Mucosa of rectum (tissue), 2 donors: ENCODE data around the gene SCRT2.

Experiments
- H3K27ac ChIP-seq, 2 donors: one replicate each; pipeline ENCODE4 v1.7.0; 2013; ENCODE audit warnings: inconsistent platforms in 2 of 2, low read depth in 2 of 2, low read length in 2 of 2
- H3K27me3 ChIP-seq, 2 donors: one replicate each; pipeline ENCODE4 v1.7.0; 2013; ENCODE audit warnings: low read length in 2 of 2; ENCODE audit not compliant: control insufficient read depth in 2 of 2, insufficient read depth in 2 of 2
- H3K36me3 ChIP-seq, 2 donors: one replicate each; pipeline ENCODE4 v1.7.0; 2013; ENCODE audit warnings: low read length in 2 of 2; ENCODE audit not compliant: control insufficient read depth in 2 of 2, insufficient read depth in 2 of 2
- H3K4me1 ChIP-seq, 2 donors: one replicate each; pipeline ENCODE4 v1.7.0; 2013; ENCODE audit warnings: low read length in 2 of 2, mild to moderate bottlenecking in 1 of 2; ENCODE audit not compliant: control insufficient read depth in 2 of 2, insufficient read depth in 2 of 2
- H3K4me3 ChIP-seq, 2 donors: one replicate each; pipeline ENCODE4 v1.7.0; 2013; ENCODE audit warnings: low read length in 2 of 2
- H3K9ac ChIP-seq, 2 donors: one replicate each; pipeline ENCODE4 v1.7.0; 2013; ENCODE audit warnings: low read length in 2 of 2, low read depth in 1 of 2, mild to moderate bottlenecking in 1 of 2
- H3K9me3 ChIP-seq, 2 donors: one replicate each; pipeline ENCODE4 v1.7.0; 2013; ENCODE audit warnings: low read length in 2 of 2; ENCODE audit not compliant: control insufficient read depth in 2 of 2
- donor health status: healthy.
- donor health status: Normal muscosa, but diverticular disease.

The SCRT2 gene

GRCh38 chr20:711576-711975, 36.0 kb upstream of the SCRT2 start:
- Histone ChIP-seq H3K9me3 (no peaks in the 10 kb centered on the region), H3K36me3 (no peaks in the 10 kb centered on the region), H3K27me3 (peaks cover 9 to 23% of the 10 kb centered on the region in 2 donors), H3K9ac (no peak overlapping the region), H3K4me1 (no peaks in the 10 kb centered on the region), H3K27ac (no peak overlapping the region), H3K4me3 (no peak overlapping the region)

GRCh38 chr20:710780-711450, 35.3 kb upstream of the SCRT2 start:
- no peaks in the 10 kb centered on the region for H3K4me1 ChIP-seq
- H3K9me3 ChIP-seq: no peaks in the 10 kb centered on the region
- no peak overlapping the region for H3K27ac ChIP-seq
- H3K36me3 ChIP-seq: no peaks in the 10 kb centered on the region
- H3K9ac ChIP-seq: no peak overlapping the region
- H3K4me3 ChIP-seq: no peak overlapping the region
- peaks cover 9 to 23% of the 10 kb centered on the region in 2 donors for H3K27me3 ChIP-seq

- H3K27ac ChIP-seq: no peak overlapping the region
- no peaks in the 10 kb centered on the region for H3K36me3 ChIP-seq
- no peak overlapping the region for H3K9ac ChIP-seq
- no peaks in the 10 kb centered on the region for H3K9me3 ChIP-seq
- no peaks in the 10 kb centered on the region for H3K4me1 ChIP-seq
- H3K27me3 ChIP-seq: peaks cover 9 to 23% of the 10 kb centered on the region in 2 donors
- H3K4me3 ChIP-seq: no peak overlapping the region
These were observed 34.6 kb upstream of the SCRT2 start for GRCh38 chr20:709991-710779.

GRCh38 chr20:709423-709822, 33.8 kb upstream of the SCRT2 start:
- Histone ChIP-seq H3K4me1 (no peaks in the 10 kb centered on the region), H3K4me3 (no peak overlapping the region), H3K9ac (no peak overlapping the region), H3K9me3 (no peaks in the 10 kb centered on the region), H3K27me3 (peaks cover 9 to 23% of the 10 kb centered on the region in 2 donors), H3K36me3 (no peaks in the 10 kb centered on the region), H3K27ac (no peak overlapping the region)

GRCh38 chr20:708956-709355, 33.4 kb upstream of the SCRT2 start:
- H3K9me3 ChIP-seq: no peaks in the 10 kb centered on the region
- peaks cover 9 to 23% of the 10 kb centered on the region in 2 donors for H3K27me3 ChIP-seq
- H3K27ac ChIP-seq: no peak overlapping the region
- no peak overlapping the region for H3K4me3 ChIP-seq
- no peak overlapping the region for H3K9ac ChIP-seq
- no peaks in the 10 kb centered on the region for H3K36me3 ChIP-seq
- H3K4me1 ChIP-seq: no peaks in the 10 kb centered on the region

GRCh38 chr20:707451-708110, 32.0 kb upstream of the SCRT2 start:
- no peak overlapping the region for H3K4me3 ChIP-seq
- no peak overlapping the region for H3K27ac ChIP-seq
- no peak overlapping the region for H3K9ac ChIP-seq
- H3K36me3 ChIP-seq: no peaks in the 10 kb centered on the region
- no peaks in the 10 kb centered on the region for H3K4me1 ChIP-seq
- no peaks in the 10 kb centered on the region for H3K9me3 ChIP-seq
- H3K27me3 ChIP-seq: peaks cover 9 to 23% of the 10 kb centered on the region in 2 donors

- H3K36me3 ChIP-seq: no peaks in the 10 kb centered on the region
- peaks cover 4 to 17% of the 10 kb centered on the region in 2 donors for H3K27me3 ChIP-seq
- H3K4me1 ChIP-seq: no peaks in the 10 kb centered on the region
- H3K9me3 ChIP-seq: no peaks in the 10 kb centered on the region
- no peak overlapping the region for H3K4me3 ChIP-seq
- H3K9ac ChIP-seq: no peak overlapping the region
- no peak overlapping the region for H3K27ac ChIP-seq
These were observed 30.8 kb upstream of the SCRT2 start for GRCh38 chr20:706366-706885.

- Histone ChIP-seq H3K27ac (no peak overlapping the region), H3K9ac (no peak overlapping the region), H3K27me3 (peaks cover 5 to 11% of the 10 kb centered on the region in 2 donors), H3K9me3 (no peaks in the 10 kb centered on the region), H3K4me3 (no peak overlapping the region), H3K36me3 (no peaks in the 10 kb centered on the region), H3K4me1 (no peaks in the 10 kb centered on the region)
These were observed 29.1 kb upstream of the SCRT2 start for GRCh38 chr20:704726-705125.

- H3K9me3 ChIP-seq: no peaks in the 10 kb centered on the region
- H3K27me3 ChIP-seq: peaks cover under 1 to 3% of the 10 kb centered on the region in 2 donors
- H3K4me3 ChIP-seq: no peak overlapping the region
- no peaks in the 10 kb centered on the region for H3K36me3 ChIP-seq
- no peak overlapping the region for H3K9ac ChIP-seq
- no peaks in the 10 kb centered on the region for H3K4me1 ChIP-seq
- no peak overlapping the region for H3K27ac ChIP-seq
These were observed 27.8 kb upstream of the SCRT2 start for GRCh38 chr20:703426-703825.

- no peaks in the 10 kb centered on the region for H3K9me3 ChIP-seq
- no peak overlapping the region for H3K27ac ChIP-seq
- H3K36me3 ChIP-seq: no peaks in the 10 kb centered on the region
- H3K4me1 ChIP-seq: no peaks in the 10 kb centered on the region
- no peak overlapping the region for H3K4me3 ChIP-seq
- peaks cover 0 to 3% of the 10 kb centered on the region in 2 donors for H3K27me3 ChIP-seq
- no peak overlapping the region for H3K9ac ChIP-seq
These were observed 27.4 kb upstream of the SCRT2 start for GRCh38 chr20:703006-703405.
